Endothelial cell of umbilical vein (primary cell): ENCODE measurements around the gene MCRIP2. TPM values are rescaled to one million over a fixed set of nuclear protein-coding genes. Genes with fewer than 3 reads are reported as not detected.

ENCODE experiments used
- BruUV-seq: library from RNA; stranded (reverse); fragments of 400-500 nt; replicated peaks from 2 replicates; lab custom pipeline; 2021; lab: Mats Ljungman, UMichigan
- CTCF ChIA-PET: fragments of 300-600, 350-600 bp; sonication (Branson Sonifier 250); formaldehyde crosslinking; loops from one replicate; lab custom pipeline; 2021; ENCODE audit warnings: antibody characterized with exemption, inconsistent platforms; lab: Charles Lee
- POLR2A ChIA-PET: fragments of 300-600, 350-600 bp; sonication (Branson Sonifier 250); formaldehyde crosslinking; loops from one replicate; lab custom pipeline; 2021; ENCODE audit warnings: antibody characterized with exemption, inconsistent platforms; lab: Charles Lee
- DNase-seq: peaks from one replicate; pipeline ENCODE4 v3.0.0-alpha.2; 2011; ENCODE audit warnings: low read depth, low spot score
- FAIRE-seq: peaks from 2 replicates; lab custom pipeline; 2011; peaks lifted over from hg19 to GRCh38; lab: Jason Lieb, UNC
- H2AFZ ChIP-seq: 2 replicates; pipeline ENCODE4 v1.6.0; 2012; ENCODE audit warnings: low read depth, low read length, control low read depth, inconsistent platforms
- H3K27ac ChIP-seq: 2 replicates; pipeline ENCODE4 v1.5.1; 2011; ENCODE audit warnings: low read depth, mild to moderate bottlenecking, control low read depth, low read length, moderate library complexity; ENCODE audit not compliant: insufficient read depth
- H3K27me3 ChIP-seq, 2 experiments: 2 replicates each; pipeline versions ENCODE4 v1.6.0 to v1.6.1; 2011; ENCODE audit warnings: low read length in 2 of 2, mixed read lengths in 1 of 2; ENCODE audit not compliant: control insufficient read depth in 2 of 2, insufficient read depth in 2 of 2
- H3K36me3 ChIP-seq, 2 experiments: 2 replicates in 1 of 2; 3 replicates in 1 of 2; pipeline ENCODE4 v1.5.1; 2011; ENCODE audit warnings: low read length in 2 of 2, mild to moderate bottlenecking in 1 of 2, moderate library complexity in 1 of 2; ENCODE audit not compliant: control insufficient read depth in 2 of 2, insufficient read depth in 2 of 2; ENCODE audit errors: extremely low read depth in 1 of 2
- H3K4me1 ChIP-seq: 3 replicates; pipeline ENCODE4 v1.5.1; 2011; ENCODE audit warnings: mild to moderate bottlenecking, low read length; ENCODE audit not compliant: control insufficient read depth, insufficient read depth; ENCODE audit errors: extremely low read depth
- H3K4me2 ChIP-seq: 2 replicates; pipeline ENCODE4 v1.6.1; 2011; ENCODE audit warnings: low read length, control low read depth, mixed read lengths; ENCODE audit not compliant: insufficient read depth
- H3K4me3 ChIP-seq, 3 experiments: fragments of 200-600 bp in 1 of 3; sonication (generic), shearing (Covaris generic) in 1 of 3; replicated peaks in 1 of 3; 2 replicates each; pipeline ENCODE4 v1.5.1; 2011 to 2016; ENCODE audit warnings: control low read depth in 3 of 3, low read length in 3 of 3, mild to moderate bottlenecking in 2 of 3, inconsistent platforms in 1 of 3, low read depth in 1 of 3, moderate library complexity in 1 of 3; ENCODE audit not compliant: insufficient read depth in 1 of 3
- H3K79me2 ChIP-seq: 2 replicates; pipeline ENCODE4 v1.6.0; 2012; ENCODE audit warnings: low read length, inconsistent platforms; ENCODE audit not compliant: control insufficient read depth, insufficient read depth
- H3K9ac ChIP-seq: replicated peaks from 2 replicates; pipeline ENCODE3; 2011; ENCODE audit warnings: low read length, control low read depth; ENCODE audit not compliant: insufficient read depth; ENCODE audit errors: extremely low read depth
- H3K9me1 ChIP-seq: replicated peaks from 3 replicates; pipeline ENCODE4 v1.6.0; 2011; ENCODE audit warnings: mild to moderate bottlenecking, low read length; ENCODE audit not compliant: control insufficient read depth, insufficient read depth; ENCODE audit errors: extremely low read depth
- H3K9me3 ChIP-seq: replicated peaks from 2 replicates; pipeline ENCODE4 v1.5.1; 2012; ENCODE audit warnings: low read length, inconsistent platforms; ENCODE audit not compliant: control insufficient read depth, insufficient read depth
- H4K20me1 ChIP-seq: replicated peaks from 2 replicates; pipeline ENCODE3; 2011; ENCODE audit warnings: mild to moderate bottlenecking, low read length; ENCODE audit not compliant: control insufficient read depth, insufficient read depth; ENCODE audit errors: extremely low read depth
- EZH2 ChIP-seq: IDR thresholded peaks from 2 replicates; pipeline ENCODE4 v1.6.1; 2012; ENCODE audit warnings: borderline replicate concordance, low read depth, mild to moderate bottlenecking, moderate library complexity, low read length, inconsistent platforms; ENCODE audit not compliant: severe bottlenecking
- FOS ChIP-seq: IDR thresholded peaks from 2 replicates; pipeline ENCODE4 v1.6.1; 2011; ENCODE audit warnings: mild to moderate bottlenecking, low read length, moderate library complexity, borderline replicate concordance; ENCODE audit not compliant: insufficient read depth
- GATA2 ChIP-seq: IDR thresholded peaks from 2 replicates; pipeline ENCODE4 v1.7.0; 2011; ENCODE audit warnings: low read depth, mild to moderate bottlenecking, moderate library complexity, mixed read lengths, low read length; ENCODE audit not compliant: insufficient read length, insufficient read depth
- JUN ChIP-seq: IDR thresholded peaks from 2 replicates; pipeline ENCODE4 v1.6.1; 2011; ENCODE audit warnings: borderline replicate concordance, low read depth; ENCODE audit not compliant: insufficient read length, insufficient read depth
- MAX ChIP-seq: IDR thresholded peaks from 2 replicates; pipeline ENCODE4 v1.6.1; 2011; ENCODE audit not compliant: insufficient read depth, insufficient read length
- MYC ChIP-seq: IDR thresholded peaks from one replicate; pipeline ENCODE4 v1.6.1; 2011; ENCODE audit warnings: mild to moderate bottlenecking, low read depth, low read length
- POLR2A ChIP-seq: IDR thresholded peaks from 2 replicates; pipeline ENCODE4 v1.6.1; 2012; ENCODE audit warnings: low read depth, mild to moderate bottlenecking, control low read depth, low read length
- POLR2AphosphoS5 ChIP-seq: IDR thresholded peaks from 2 replicates; pipeline ENCODE4 v1.6.1; 2012; ENCODE audit warnings: low read depth, mild to moderate bottlenecking, control low read depth, low read length, moderate library complexity; ENCODE audit not compliant: insufficient read depth
- dilution Hi-C: fragments of 300-500 bp; cut with MboI; formaldehyde crosslinking; loops from one replicate; pipeline ENCODE4 v1.15.0; 2019; ENCODE audit warnings: low sequenced_read_pairs; ENCODE audit not compliant: extremely low pct_ligation_motif_present
- intact Hi-C: fragments of 100-400 bp; cut with micrococcal nuclease; formaldehyde crosslinking; loops from one replicate; pipeline ENCODE4 v1.10.0; 2022
- polyA plus RNA-seq, 4 experiments: library from polyadenylated mRNA; depleted of rRNA in 3 of 4; stranded (reverse) in 3 of 4; unstranded in 1 of 4; fragments of >200 nt; gene quantifications; 2 replicates each; pipeline versions ENCODE4 v1.2.1 to v1.2.3, GENCODE V29; 2011 to 2012; ENCODE audit warnings: missing spikeins in 1 of 4
- total RNA-seq: library from RNA; stranded (reverse); gene quantifications from 2 replicates; pipeline ENCODE4 v1.2.3, GENCODE V29; 2021
- TF ChIP-seq, protein P1 (sequence below), 2 donors: IDR thresholded peaks; 1 replicate in 1 of 2; 2 replicates in 1 of 2; pipeline ENCODE4 v1.5.1; 2011; ENCODE audit warnings: low read length in 2 of 2, mild to moderate bottlenecking in 2 of 2, moderate library complexity in 2 of 2, control low read depth in 1 of 2, inconsistent platforms in 1 of 2, low read depth in 1 of 2; ENCODE audit not compliant: insufficient read depth in 1 of 2; ENCODE audit errors: extremely low read depth in 1 of 2

Gene MCRIP2
- total and polyA plus RNA-seq, 2 donors (not counting 3 experiments of a cell fraction or from before 2014, with no cell fraction given) = 17.1 to 18.9 TPM

DNA sequence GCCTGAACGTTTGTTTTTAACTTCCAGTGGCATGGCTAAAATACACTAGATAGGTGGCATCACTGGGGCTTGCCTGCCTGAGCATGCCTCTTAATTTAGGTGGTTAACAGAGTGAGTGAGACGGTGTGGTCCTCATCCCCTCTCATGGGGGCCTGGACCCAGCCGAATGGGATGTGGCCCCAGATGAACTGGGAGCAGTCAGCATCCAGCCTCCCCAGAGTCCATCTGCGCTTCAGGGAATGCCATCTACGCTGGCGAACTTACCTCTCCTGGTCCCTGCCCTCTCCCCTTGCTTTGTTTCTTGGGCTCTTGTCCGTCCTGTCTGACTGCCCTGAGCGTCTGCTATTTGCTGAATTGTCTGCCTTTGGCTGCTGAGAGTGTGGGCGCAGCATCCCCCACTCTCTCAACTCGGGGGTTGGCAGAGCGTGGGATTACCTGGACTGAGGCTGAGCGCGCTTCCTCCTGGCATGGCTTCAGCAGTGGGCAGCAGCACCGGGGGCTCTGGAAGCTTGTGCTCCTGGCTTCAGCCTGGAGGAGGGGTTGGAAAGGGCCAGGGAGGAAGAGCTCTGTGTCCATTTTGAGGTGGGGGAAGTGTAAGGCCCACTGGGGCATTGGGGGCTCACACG, 49.6 kb upstream of the MCRIP2 start:
- FAIRE-seq (no peak), DNase-seq (no peak)
- intact Hi-C loops = no loop called here
- Histone ChIP-seq H4K20me1 (no peaks in the 10 kb centered on the region), H3K4me2 (no peak overlapping the region), H3K9ac (no peak overlapping the region), H3K36me3 (peaks cover 0 to 3% of the 10 kb centered on the region in 2 experiments), H3K27me3 (no peaks in the 10 kb centered on the region), H3K4me3 (no peak overlapping the region), H3K4me1 (peaks cover 16% of the 10 kb centered on the region), H3K27ac (no peak overlapping the region), H3K9me3 (no peaks in the 10 kb centered on the region), H3K79me2 (peaks cover 27% of the 10 kb centered on the region), H3K9me1 (no peaks in the 10 kb centered on the region), H2AFZ (no peak overlapping the region)
- TF ChIP-seq, protein P1, sequence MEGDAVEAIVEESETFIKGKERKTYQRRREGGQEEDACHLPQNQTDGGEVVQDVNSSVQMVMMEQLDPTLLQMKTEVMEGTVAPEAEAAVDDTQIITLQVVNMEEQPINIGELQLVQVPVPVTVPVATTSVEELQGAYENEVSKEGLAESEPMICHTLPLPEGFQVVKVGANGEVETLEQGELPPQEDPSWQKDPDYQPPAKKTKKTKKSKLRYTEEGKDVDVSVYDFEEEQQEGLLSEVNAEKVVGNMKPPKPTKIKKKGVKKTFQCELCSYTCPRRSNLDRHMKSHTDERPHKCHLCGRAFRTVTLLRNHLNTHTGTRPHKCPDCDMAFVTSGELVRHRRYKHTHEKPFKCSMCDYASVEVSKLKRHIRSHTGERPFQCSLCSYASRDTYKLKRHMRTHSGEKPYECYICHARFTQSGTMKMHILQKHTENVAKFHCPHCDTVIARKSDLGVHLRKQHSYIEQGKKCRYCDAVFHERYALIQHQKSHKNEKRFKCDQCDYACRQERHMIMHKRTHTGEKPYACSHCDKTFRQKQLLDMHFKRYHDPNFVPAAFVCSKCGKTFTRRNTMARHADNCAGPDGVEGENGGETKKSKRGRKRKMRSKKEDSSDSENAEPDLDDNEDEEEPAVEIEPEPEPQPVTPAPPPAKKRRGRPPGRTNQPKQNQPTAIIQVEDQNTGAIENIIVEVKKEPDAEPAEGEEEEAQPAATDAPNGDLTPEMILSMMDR (IDR thresholded peaks at IDR 0.05; ENCODE audit: extremely low read depth in 1 of 2, insufficient read depth in 1 of 2, low read depth in 1 of 2, low read length in 2 of 2) = no peak
- no peak for TF ChIP-seq MYC
- no peak for TF ChIP-seq EZH2
- TF ChIP-seq FOS = no peak
- no peak for TF ChIP-seq POLR2A
- TF ChIP-seq POLR2AphosphoS5 = no peak
- no peak for TF ChIP-seq MAX
- no peak for TF ChIP-seq GATA2
- TF ChIP-seq JUN = no peak
- no TSS peak for BruUV-seq
- dilution Hi-C loops = no loop called here
- POLR2A ChIA-PET = no interaction called here
- CTCF ChIA-PET = no interaction called here
